ENCODE measurements around the gene ZFAND3. TPM values are rescaled to one million over a fixed set of nuclear protein-coding genes. Genes with fewer than 3 reads are reported as not detected.

ZFAND3 gene
- total RNA-seq, 1 experiment from 2014 or later, result 107 TPM

- no peak overlapping the region for H3K27ac Mint-ChIP-seq (ENCODE audit: unreplicated experiment)
- H3K36me3 Mint-ChIP-seq (ENCODE audit: insufficient read depth, unreplicated experiment), result peaks cover 33% of the 10 kb centered on the region
- no peaks in the 10 kb centered on the region; the same call in 1 of the 2 replicates for H3K36me3 ChIP-seq (ENCODE audit: control insufficient read depth, insufficient read depth, low read length)
- intact Hi-C loops (cut with micrococcal nuclease; ENCODE audit: unreplicated experiment), result no loop called here
- CTCF ChIA-PET, result no interaction called here
- H3K4me1 Mint-ChIP-seq (ENCODE audit: low read depth, unreplicated experiment), result peaks cover 14% of the 10 kb centered on the region
- H3K27me3 ChIP-seq (replicated peaks; ENCODE audit: control insufficient read depth, insufficient read depth, low read length), result no peaks in the 10 kb centered on the region
- no peaks in the 10 kb centered on the region for H3K4me1 ChIP-seq
- H3K9me3 Mint-ChIP-seq (ENCODE audit: unreplicated experiment), result no peaks in the 10 kb centered on the region
- POLR2A ChIA-PET, result no interaction called here
- BruUV-seq (replicated peaks), result no TSS peak
- TF ChIP-seq CTCF (IDR thresholded peaks at IDR 0.05; ENCODE audit: insufficient read depth in 1 of 2, low read depth in 1 of 2, low read length in 1 of 2, severe bottlenecking in 1 of 2, unreplicated experiment in 1 of 2), result no peak
- H3K4me3 Mint-ChIP-seq (ENCODE audit: unreplicated experiment), result no peak overlapping the region
- no peak overlapping the region for H3K4me3 ChIP-seq (ENCODE audit: low read depth, low read length)
- H3K9me3 ChIP-seq, result no peaks in the 10 kb centered on the region
- DNase-seq, result no peak
- no peaks in the 10 kb centered on the region for H3K27me3 Mint-ChIP-seq (ENCODE audit: insufficient read depth, unreplicated experiment)
These were observed 238.5 kb downstream of the ZFAND3 start for GRCh38 chr6:38057994-38058393.

GRCh38 chr6:38062066-38062465 is 242.5 kb downstream of the ZFAND3 start:
- Histone ChIP-seq H3K9me3 (no peaks in the 10 kb centered on the region), H3K27me3 (replicated peaks; ENCODE audit: control insufficient read depth, insufficient read depth, low read length) (no peaks in the 10 kb centered on the region), H3K4me3 (ENCODE audit: low read depth, low read length) (no peak overlapping the region), H3K4me1 (no peaks in the 10 kb centered on the region), H3K36me3 (ENCODE audit: control insufficient read depth, insufficient read depth, low read length) (no peaks in the 10 kb centered on the region; the same call in none of the 2 replicates)
- ChIA-PET CTCF (no interaction called here), POLR2A (no interaction called here)
- no peak overlapping the region for H3K4me3 Mint-ChIP-seq (ENCODE audit: unreplicated experiment)
- H3K27ac Mint-ChIP-seq (ENCODE audit: unreplicated experiment), result no peak overlapping the region
- no TSS peak for BruUV-seq (replicated peaks)
- peaks cover 48% of the 10 kb centered on the region for H3K36me3 Mint-ChIP-seq (ENCODE audit: insufficient read depth, unreplicated experiment)
- DNase-seq, result no peak
- H3K9me3 Mint-ChIP-seq (ENCODE audit: unreplicated experiment), result no peaks in the 10 kb centered on the region
- no peaks in the 10 kb centered on the region for H3K27me3 Mint-ChIP-seq (ENCODE audit: insufficient read depth, unreplicated experiment)
- TF ChIP-seq CTCF (IDR thresholded peaks at IDR 0.05; ENCODE audit: insufficient read depth in 1 of 2, low read depth in 1 of 2, low read length in 1 of 2, severe bottlenecking in 1 of 2, unreplicated experiment in 1 of 2), result no peak
- intact Hi-C loops (cut with micrococcal nuclease; ENCODE audit: unreplicated experiment), result no loop called here
- H3K4me1 Mint-ChIP-seq (ENCODE audit: low read depth, unreplicated experiment), result peaks cover 7% of the 10 kb centered on the region

GRCh38 chr6:38063973-38064372 is 244.4 kb downstream of the ZFAND3 start:
- H3K4me1 Mint-ChIP-seq (ENCODE audit: low read depth, unreplicated experiment), result peaks cover 7% of the 10 kb centered on the region
- ChIA-PET POLR2A (no interaction called here), CTCF (no interaction called here)
- no peak overlapping the region for H3K4me3 Mint-ChIP-seq (ENCODE audit: unreplicated experiment)
- H3K27me3 Mint-ChIP-seq (ENCODE audit: insufficient read depth, unreplicated experiment), result no peaks in the 10 kb centered on the region
- Histone ChIP-seq H3K27me3 (replicated peaks; ENCODE audit: control insufficient read depth, insufficient read depth, low read length) (no peaks in the 10 kb centered on the region), H3K4me3 (ENCODE audit: low read depth, low read length) (no peak overlapping the region), H3K4me1 (no peaks in the 10 kb centered on the region), H3K36me3 (ENCODE audit: control insufficient read depth, insufficient read depth, low read length) (no peaks in the 10 kb centered on the region; the same call in none of the 2 replicates), H3K9me3 (no peaks in the 10 kb centered on the region)
- TF ChIP-seq CTCF (IDR thresholded peaks at IDR 0.05; ENCODE audit: insufficient read depth in 1 of 2, low read depth in 1 of 2, low read length in 1 of 2, severe bottlenecking in 1 of 2, unreplicated experiment in 1 of 2), result no peak
- intact Hi-C loops (cut with micrococcal nuclease; ENCODE audit: unreplicated experiment), result no loop called here
- BruUV-seq (replicated peaks), result TSS peak; percentile 15
- no peak overlapping the region for H3K27ac Mint-ChIP-seq (ENCODE audit: unreplicated experiment)
- peaks cover 44% of the 10 kb centered on the region for H3K36me3 Mint-ChIP-seq (ENCODE audit: insufficient read depth, unreplicated experiment)
- H3K9me3 Mint-ChIP-seq (ENCODE audit: unreplicated experiment), result no peaks in the 10 kb centered on the region
- DNase-seq, result no peak

Data from Caco-2 (cell line).